Measurements from ENCODE around the gene NLGN4Y.

The NLGN4Y gene

GRCh38 chrY:14679181-14679580 lies 154.9 kb downstream of the NLGN4Y start:
- no peak for DNase-seq

GRCh38 chrY:14694543-14694942 lies 170.2 kb downstream of the NLGN4Y start:
- DNase-seq: no peak

- DNase-seq: no peak
These were observed 183.8 kb downstream of the NLGN4Y start for GRCh38 chrY:14708158-14708557.

GRCh38 chrY:14741596-14741995 lies 217.3 kb downstream of the NLGN4Y start:
- DNase-seq: no peak

- no peak for DNase-seq
These were observed 224.0 kb downstream of the NLGN4Y start for GRCh38 chrY:14748329-14748728.

- no peak for DNase-seq
These were observed 231.2 kb downstream of the NLGN4Y start for GRCh38 chrY:14755571-14755970.

- no peak for DNase-seq
These were observed 238.6 kb downstream of the NLGN4Y start for GRCh38 chrY:14762903-14763302.

GRCh38 chrY:14763600-14763999 lies 239.3 kb downstream of the NLGN4Y start:
- DNase-seq: no peak

- no peak for DNase-seq
These were observed 253.9 kb downstream of the NLGN4Y start for GRCh38 chrY:14778208-14778607.

GRCh38 chrY:14793104-14793503 lies 268.8 kb downstream of the NLGN4Y start:
- no peak for DNase-seq

- DNase-seq: no peak
These were observed 269.3 kb downstream of the NLGN4Y start for GRCh38 chrY:14793674-14794073.

GRCh38 chrY:14798010-14798409 lies 273.7 kb downstream of the NLGN4Y start:
- no peak for DNase-seq

- no peak for DNase-seq
These were observed 276.8 kb downstream of the NLGN4Y start for GRCh38 chrY:14801096-14801495.

GRCh38 chrY:14802125-14802524 lies 277.8 kb downstream of the NLGN4Y start:
- no peak for DNase-seq

- DNase-seq: no peak
These were observed 279.7 kb downstream of the NLGN4Y start for GRCh38 chrY:14804041-14804440.

- no peak for DNase-seq
These were observed 294.1 kb downstream of the NLGN4Y start for GRCh38 chrY:14818452-14818851.

- DNase-seq: no peak
These were observed 297.9 kb downstream of the NLGN4Y start for GRCh38 chrY:14822201-14822600.

GRCh38 chrY:14822906-14823305 lies 298.6 kb downstream of the NLGN4Y start:
- DNase-seq: no peak

- no peak for DNase-seq
These were observed 300.3 kb downstream of the NLGN4Y start for GRCh38 chrY:14824583-14824982.

GRCh38 chrY:14825728-14826127 lies 301.4 kb downstream of the NLGN4Y start:
- no peak for DNase-seq

GRCh38 chrY:14828531-14828930 lies 304.2 kb downstream of the NLGN4Y start:
- no peak for DNase-seq

- DNase-seq: no peak
These were observed 305.1 kb downstream of the NLGN4Y start for GRCh38 chrY:14829366-14829885.

GRCh38 chrY:14834103-14835060 lies 310.1 kb downstream of the NLGN4Y start:
- DNase-seq: no peak

GRCh38 chrY:14837466-14837865 lies 313.1 kb downstream of the NLGN4Y start:
- no peak for DNase-seq

- no peak for DNase-seq
These were observed 326.4 kb downstream of the NLGN4Y start for GRCh38 chrY:14850734-14851133.
